ENCODE measurements around the gene MTOR.
"Not testable (repeated sequence)": the region's sequence is repeated elsewhere in the genome, so short reads cannot be mapped to it uniquely, and the experiment has no call there.

MTOR gene

GRCh38 chr1:11178021-11179015, 84.0 kb downstream of the MTOR start:
- DNase-seq: no peak

GRCh38 chr1:11176081-11176706, 86.2 kb downstream of the MTOR start:
- no peak for DNase-seq

- DNase-seq: no peak
Observed at GRCh38 chr1:11175461-11175860, 86.9 kb downstream of the MTOR start.

- DNase-seq: no peak
Observed at GRCh38 chr1:11174261-11174942, 87.9 kb downstream of the MTOR start.

- DNase-seq: no peak
Observed at GRCh38 chr1:11170102-11170501, 92.2 kb downstream of the MTOR start.

- DNase-seq: no peak
Observed at GRCh38 chr1:11169202-11169601, 93.1 kb downstream of the MTOR start.

GRCh38 chr1:11168731-11169130, 93.6 kb downstream of the MTOR start:
- no peak for DNase-seq

GRCh38 chr1:11166744-11167143, 95.6 kb downstream of the MTOR start:
- not testable (repeated sequence) for DNase-seq

GRCh38 chr1:11162752-11163151, 99.6 kb downstream of the MTOR start:
- not testable (repeated sequence) for DNase-seq

GRCh38 chr1:11158720-11159321, 103.5 kb downstream of the MTOR start:
- no peak for DNase-seq

GRCh38 chr1:11158291-11158690, 104.1 kb downstream of the MTOR start:
- DNase-seq: no peak

- no peak for DNase-seq
Observed at GRCh38 chr1:11157867-11158266, 104.5 kb downstream of the MTOR start.

- DNase-seq: no peak
Observed at GRCh38 chr1:11157394-11157793, 105.0 kb downstream of the MTOR start.

GRCh38 chr1:11156963-11157362, 105.4 kb downstream of the MTOR start:
- DNase-seq: no peak

GRCh38 chr1:11156441-11156840, 105.9 kb downstream of the MTOR start:
- no peak for DNase-seq

- no peak for DNase-seq
Observed at GRCh38 chr1:11153184-11153583, 109.2 kb downstream of the MTOR start.

- no peak for DNase-seq
Observed at GRCh38 chr1:11152755-11153154, 109.6 kb downstream of the MTOR start.

- DNase-seq: no peak
Observed at GRCh38 chr1:11151826-11152612, 110.3 kb downstream of the MTOR start.

GRCh38 chr1:11151114-11151513, 111.2 kb downstream of the MTOR start:
- DNase-seq: no peak

- no peak for DNase-seq
Observed at GRCh38 chr1:11150326-11150725, 112.0 kb downstream of the MTOR start.

- no peak for DNase-seq
Observed at GRCh38 chr1:11147197-11147770, 115.1 kb downstream of the MTOR start.

- DNase-seq: no peak
Observed at GRCh38 chr1:11145741-11146140, 116.6 kb downstream of the MTOR start.
